Measurements from ENCODE around the gene R3HDM2.

R3HDM2 gene

GRCh38 chr12:57224973-57225679, 205.7 kb downstream of the R3HDM2 start:
- DNase-seq: peak; percentile 35

- no peak for DNase-seq
Measured at GRCh38 chr12:57224278-57224972, 206.4 kb downstream of the R3HDM2 start.

GRCh38 chr12:57223191-57224165, 207.4 kb downstream of the R3HDM2 start:
- DNase-seq: peak; percentile 74

DNA sequence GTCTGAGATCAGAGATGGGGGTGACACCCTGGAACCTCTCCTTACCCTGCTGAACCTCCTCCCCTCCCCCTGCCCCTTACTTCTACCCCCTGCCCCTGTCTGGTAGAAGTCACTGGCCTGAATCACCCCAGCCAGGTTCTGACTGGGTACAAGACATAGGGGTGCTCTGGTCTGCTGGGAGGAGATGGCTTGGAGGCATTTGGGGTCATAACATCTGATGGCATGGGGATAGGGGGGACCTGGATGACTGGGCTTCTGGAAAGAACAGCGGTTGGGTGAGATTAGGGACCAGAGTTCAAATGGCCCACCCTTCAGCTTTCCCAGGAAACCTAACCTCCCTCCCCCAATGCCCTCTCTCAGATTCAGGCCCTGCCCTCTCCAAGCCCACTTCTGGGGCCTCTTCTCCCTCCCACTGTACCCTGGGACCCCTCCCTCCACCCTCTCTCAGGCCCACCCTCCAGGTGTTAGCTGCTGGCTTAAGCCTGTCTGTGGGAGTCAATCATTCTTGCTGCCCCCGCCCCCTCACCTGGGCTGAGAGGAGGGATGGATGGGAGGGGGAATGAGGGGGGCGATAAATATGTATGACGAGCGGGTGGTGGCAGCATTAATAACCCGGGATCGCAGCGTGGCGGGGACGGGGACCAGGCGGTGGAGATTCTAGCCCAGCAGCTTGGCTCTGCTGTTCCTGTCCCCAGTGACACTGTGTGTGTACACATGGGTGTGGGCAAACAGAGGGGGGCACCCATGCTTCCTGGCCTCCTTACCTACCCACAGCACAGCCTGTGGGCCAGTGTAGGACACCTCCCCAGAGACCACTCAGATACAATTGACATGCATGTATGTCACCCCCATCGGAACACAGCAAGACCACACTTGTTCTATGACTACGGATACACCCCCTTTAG, 208.3 kb downstream of the R3HDM2 start:
- DNase-seq: no peak

DNA sequence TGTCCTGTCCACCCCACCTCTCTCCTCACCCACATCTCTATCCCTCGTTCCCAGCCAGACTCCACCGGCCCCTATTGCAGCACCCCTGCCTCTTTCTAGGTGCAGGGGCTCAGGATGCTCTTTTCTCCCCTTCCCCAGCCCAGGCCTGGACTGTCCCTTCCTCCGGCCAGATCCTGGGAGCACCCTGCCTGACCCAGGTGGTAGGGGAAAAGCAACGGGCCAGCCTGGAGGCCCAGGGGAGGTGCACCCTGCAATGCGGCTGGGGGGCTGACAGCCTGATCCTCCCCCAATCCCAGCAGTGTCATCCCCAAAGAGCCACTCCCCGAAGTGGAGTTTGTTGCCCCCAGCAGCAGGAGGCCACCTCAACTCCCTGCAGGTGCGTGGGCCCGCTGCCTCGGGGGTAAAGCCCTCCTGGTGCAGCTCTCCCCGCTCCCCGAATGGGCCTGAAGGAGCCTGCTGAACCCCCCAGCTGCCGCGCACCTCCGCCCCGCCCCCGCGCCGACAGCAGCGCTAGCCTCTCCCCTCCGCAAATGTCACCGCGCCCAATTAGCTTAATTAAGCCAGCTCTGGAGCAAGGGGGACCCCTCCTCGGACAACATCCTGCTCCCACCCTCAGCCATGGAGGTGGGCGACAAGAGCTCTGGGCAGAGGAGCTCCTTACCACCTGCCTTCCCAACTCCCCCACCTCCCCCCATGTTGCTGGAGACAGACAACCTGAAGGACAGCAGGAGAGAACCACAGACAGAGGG, 209.5 kb downstream of the R3HDM2 start:
- DNase-seq: no peak

GRCh38 chr12:57220770-57221168, 210.1 kb downstream of the R3HDM2 start:
- no peak for DNase-seq

- no peak for DNase-seq
Measured at GRCh38 chr12:57219993-57220754, 210.7 kb downstream of the R3HDM2 start.

DNA sequence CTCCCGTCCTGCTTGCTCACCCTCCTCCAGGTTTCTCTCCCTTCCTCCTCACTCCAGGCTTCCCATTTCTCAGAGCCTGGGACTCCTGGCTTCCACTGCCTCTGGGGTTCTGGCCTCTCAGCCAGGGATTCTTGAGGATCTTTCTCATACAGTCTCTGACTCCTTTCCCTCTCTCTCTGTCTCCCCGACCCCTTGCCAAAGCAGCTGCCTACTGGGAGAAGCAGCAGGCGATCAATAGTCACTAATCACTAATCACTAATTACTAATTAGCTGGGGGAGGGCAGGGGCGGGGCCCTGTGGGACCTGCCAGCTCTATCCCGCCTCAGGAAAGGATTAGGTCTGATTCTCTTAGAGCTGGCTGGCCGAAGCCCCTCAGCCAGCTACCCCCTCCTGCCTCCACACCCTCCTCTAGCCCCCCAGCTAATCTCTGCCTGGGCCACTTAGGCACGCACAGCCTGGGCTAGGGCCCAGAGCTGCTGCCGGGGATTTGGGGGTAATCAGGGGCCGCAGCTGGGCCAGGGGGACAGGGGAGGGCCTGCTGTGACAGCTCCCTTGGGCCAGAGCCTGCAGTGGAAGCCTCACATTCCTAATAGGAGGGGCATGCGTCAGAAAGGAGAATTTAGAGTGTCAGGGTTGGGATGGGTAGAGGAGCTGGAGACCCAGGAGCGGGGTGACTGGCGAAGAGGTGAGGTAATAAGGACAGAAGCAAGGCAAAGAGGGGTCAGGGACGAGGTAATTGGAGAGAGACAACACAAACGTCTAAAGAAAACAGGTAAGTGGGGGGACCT, 211.4 kb downstream of the R3HDM2 start:
- no peak for DNase-seq

- DNase-seq: no peak
Measured at GRCh38 chr12:57218030-57218853, 212.6 kb downstream of the R3HDM2 start.

GRCh38 chr12:57216921-57217879, 213.6 kb downstream of the R3HDM2 start:
- peak; percentile 35 for DNase-seq

DNA sequence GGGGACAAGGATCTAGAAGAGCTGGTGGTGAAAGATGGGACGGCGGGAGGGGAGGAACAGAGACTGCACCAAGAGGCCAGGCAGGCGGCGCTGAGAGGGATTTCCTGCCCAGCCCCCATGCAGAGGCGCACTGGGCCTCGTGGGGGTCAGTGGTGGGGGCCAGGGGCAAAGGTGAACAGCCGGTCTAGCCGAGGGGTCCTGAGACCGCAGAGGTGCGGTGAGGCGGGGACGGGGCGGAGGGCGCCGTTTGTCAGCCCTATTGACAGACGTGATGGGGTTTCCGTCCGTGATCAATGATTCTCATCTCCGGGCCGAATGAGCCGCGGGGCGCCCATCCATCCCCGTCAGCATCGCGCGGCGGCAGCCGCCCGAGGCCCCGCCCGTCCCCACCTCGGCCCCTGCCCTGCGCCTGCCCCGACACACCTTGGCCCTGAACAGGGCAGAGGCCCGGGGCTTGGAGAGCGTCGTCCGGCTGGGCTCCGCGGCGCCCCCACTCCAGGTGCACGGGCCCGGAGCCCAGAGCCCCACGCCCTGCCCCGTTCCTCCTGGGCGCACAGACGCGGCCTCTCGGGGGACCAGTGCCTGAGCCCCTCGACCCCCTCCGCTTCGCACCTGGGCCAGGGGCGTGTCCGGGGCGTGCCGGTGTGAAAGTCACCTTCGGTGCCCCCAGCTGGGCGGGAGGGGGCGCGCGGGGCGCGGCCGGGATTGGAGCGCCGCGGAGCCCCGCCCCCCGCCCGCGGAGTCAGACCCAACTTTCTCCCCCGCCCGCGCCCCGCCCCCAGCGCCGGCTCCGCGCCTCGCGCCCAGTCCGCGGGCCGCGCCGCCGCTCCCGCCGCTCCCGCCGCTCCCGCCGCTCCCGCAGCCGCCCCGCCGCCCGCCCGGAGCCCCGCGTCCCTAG, 214.6 kb downstream of the R3HDM2 start, which contains the start of gene NXPH4:
Gene NXPH4 (plus strand): TSS at position 781 of the 898 bp plus-strand sequence. CDS start 176 bp downstream, outside the sequence.
- DNase-seq: peak; percentile 43

- DNase-seq: peak; percentile 34
Measured at GRCh38 chr12:57215668-57216013, 215.2 kb downstream of the R3HDM2 start.

DNA sequence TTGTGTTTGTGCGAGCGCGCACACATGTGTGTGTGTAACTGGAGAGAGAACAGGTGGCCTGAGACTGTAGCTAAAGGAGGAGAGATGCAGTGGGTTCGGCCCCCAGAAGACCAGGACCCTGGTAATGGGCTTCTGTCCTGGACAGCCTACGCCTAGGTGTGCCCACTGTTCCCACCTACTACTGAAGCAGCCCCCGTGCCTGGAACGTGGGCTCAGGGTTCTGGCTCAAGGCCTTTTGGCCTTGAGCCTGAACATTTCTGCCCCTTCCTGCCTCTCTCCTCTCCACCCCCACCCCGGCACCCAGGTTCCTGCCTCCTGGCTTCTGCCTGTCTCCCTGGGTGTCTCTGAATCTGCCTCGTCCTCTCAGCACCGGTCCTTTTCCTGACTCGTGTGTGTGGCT, 215.8 kb downstream of the R3HDM2 start:
- no peak for DNase-seq

DNA sequence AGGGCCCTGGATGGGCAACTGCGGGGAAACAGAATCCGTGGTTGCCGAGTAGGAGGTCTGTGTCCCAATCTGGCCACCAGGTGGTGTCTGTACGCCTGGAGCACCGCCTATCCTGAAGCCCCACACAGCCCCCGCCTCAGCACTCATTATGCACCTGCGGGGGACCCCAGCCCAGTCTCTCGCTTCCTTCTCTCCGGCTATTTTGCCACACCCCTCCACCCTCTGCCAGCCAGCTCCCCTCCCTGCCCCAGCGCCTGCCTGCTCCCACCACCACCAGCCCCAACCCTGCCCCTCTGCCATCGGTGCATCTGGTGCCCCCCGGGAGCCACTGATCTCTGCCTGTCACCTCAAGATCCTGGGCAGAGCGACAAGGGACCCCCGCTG, 216.5 kb downstream of the R3HDM2 start:
- peak; percentile 66 for DNase-seq

GRCh38 chr12:57213763-57214397, 217.0 kb downstream of the R3HDM2 start:
- DNase-seq: no peak

Data from CD4-positive, alpha-beta T cell treated with Interleukin-4 for 4 hours (primary cell).